MM.1S (cell line): ENCODE results near the gene KRT17.
"Not testable (repeated sequence)": the region's sequence is repeated elsewhere in the genome, so short reads cannot be mapped to it uniquely, and the experiment has no call there.

ENCODE experiments used
- DNase-seq: peaks from one replicate; pipeline ENCODE4 v3.0.0-alpha.2; 2015
- H2AFZ ChIP-seq: fragments of 300-600 bp; sonication (generic); 2 replicates; pipeline ENCODE4 v1.6.0; 2016; ENCODE audit warnings: antibody characterized with exemption, low read length
- H3F3A ChIP-seq: fragments of 300-600 bp; sonication (generic); 2 replicates; pipeline ENCODE4 v1.6.1; 2016; ENCODE audit warnings: mild to moderate bottlenecking, antibody characterized with exemption, low read length, moderate library complexity, mixed read lengths; ENCODE audit not compliant: insufficient read depth
- H3K27ac ChIP-seq: fragments of 300-600 bp; sonication (generic); 2 replicates; pipeline ENCODE4 v1.5.1; 2016; ENCODE audit warnings: mild to moderate bottlenecking, low read length
- H3K27me3 ChIP-seq: fragments of 300-600 bp; sonication (generic); replicated peaks from 2 replicates; pipeline ENCODE4 v1.6.0; 2016; ENCODE audit warnings: low read length; ENCODE audit not compliant: insufficient read depth
- H3K36me3 ChIP-seq: fragments of 300-600 bp; sonication (generic); replicated peaks from 2 replicates; pipeline ENCODE4 v1.6.1; 2016; ENCODE audit warnings: mild to moderate bottlenecking, low read length, mixed read lengths; ENCODE audit not compliant: insufficient read depth
- H3K4me1 ChIP-seq: fragments of 300-600 bp; sonication (generic); 2 replicates; pipeline ENCODE4 v1.6.1; 2016; ENCODE audit warnings: low read length, mixed read lengths
- H3K4me2 ChIP-seq: fragments of 300-600 bp; sonication (generic); 2 replicates; pipeline ENCODE4 v1.6.0; 2016; ENCODE audit warnings: low read depth, low read length
- H3K4me3 ChIP-seq: fragments of 300-600 bp; sonication (generic); 2 replicates; pipeline ENCODE4 v1.5.1; 2016; ENCODE audit warnings: low read length, mixed read lengths
- H3K79me2 ChIP-seq: fragments of 300-600 bp; sonication (generic); 2 replicates; pipeline ENCODE4 v1.6.1; 2016; ENCODE audit warnings: mixed run types, low read length, mixed read lengths
- H3K9ac ChIP-seq: fragments of 300-600 bp; sonication (generic); 2 replicates; pipeline ENCODE4 v1.6.1; 2016; ENCODE audit warnings: low read length, mixed read lengths
- H3K9me2 ChIP-seq: fragments of 300-600 bp; sonication (generic); replicated peaks from 2 replicates; pipeline ENCODE4 v1.6.1; 2016; ENCODE audit warnings: mild to moderate bottlenecking, low read length, mixed read lengths; ENCODE audit not compliant: insufficient read depth
- H3K9me3 ChIP-seq: fragments of 300-600 bp; sonication (generic); replicated peaks from 2 replicates; pipeline ENCODE4 v1.6.1; 2016; ENCODE audit warnings: mild to moderate bottlenecking, low read length, mixed read lengths; ENCODE audit not compliant: insufficient read depth
- H4K20me1 ChIP-seq: fragments of 300-600 bp; sonication (generic); 2 replicates; pipeline ENCODE4 v1.6.1; 2016; ENCODE audit warnings: mild to moderate bottlenecking, low read length, moderate library complexity, mixed read lengths; ENCODE audit not compliant: insufficient read depth
- CTCF ChIP-seq: fragments of 300-600 bp; sonication (generic); IDR thresholded peaks from 2 replicates; pipeline ENCODE4 v1.5.1; 2016; ENCODE audit warnings: antibody characterized with exemption, low read length, mixed read lengths
- EZH2 ChIP-seq: fragments of 300-600 bp; sonication (generic); optimal IDR thresholded peaks from 2 replicates; pipeline ENCODE3; 2017; ENCODE audit warnings: low read depth, mild to moderate bottlenecking, antibody characterized with exemption, low read length, mixed read lengths
- EZH2phosphoT487 ChIP-seq: fragments of 300-600 bp; sonication (generic); IDR thresholded peaks from 2 replicates; pipeline ENCODE4 v1.6.1; 2018; ENCODE audit warnings: antibody characterized with exemption, low read length

Gene KRT17

GRCh38 chr17:41610061-41610517 is 14.3 kb downstream of the KRT17 start:
- H3K27me3 ChIP-seq, result peaks cover 32% of the 10 kb centered on the region
- H2AFZ ChIP-seq, H4K20me1 ChIP-seq, H3F3A ChIP-seq, H3K9me2 ChIP-seq, H3K9me3 ChIP-seq, H3K9ac ChIP-seq, H3K36me3 ChIP-seq, DNase-seq, H3K4me1 ChIP-seq, H3K4me2 ChIP-seq, H3K27ac ChIP-seq, H3K4me3 ChIP-seq, H3K79me2 ChIP-seq: not testable (repeated sequence)
- TF ChIP-seq CTCF, result 0 out of 2 replicates have a peak, but pooled peaks have one; percentile 4

- not testable (repeated sequence) for H3K79me2 ChIP-seq, H4K20me1 ChIP-seq, H3K9ac ChIP-seq, H3K4me1 ChIP-seq, H3K4me2 ChIP-seq, H3F3A ChIP-seq, H3K9me2 ChIP-seq, H3K36me3 ChIP-seq, DNase-seq, H3K27ac ChIP-seq, H2AFZ ChIP-seq, H3K4me3 ChIP-seq, H3K9me3 ChIP-seq
- peaks cover 22% of the 10 kb centered on the region for H3K27me3 ChIP-seq
Measured at GRCh38 chr17:41606930-41607329, 17.4 kb downstream of the KRT17 start.

GRCh38 chr17:41602524-41602923 is 21.9 kb downstream of the KRT17 start:
- no peaks in the 10 kb centered on the region for H3K79me2 ChIP-seq
- H3K27ac ChIP-seq, result no peak overlapping the region
- H3K9me2 ChIP-seq, result no peaks in the 10 kb centered on the region
- no peak for DNase-seq
- H3K27me3 ChIP-seq, result no peaks in the 10 kb centered on the region; the same call in 1 of the 2 replicates
- no peak for TF ChIP-seq EZH2
- TF ChIP-seq CTCF, result no peak
- TF ChIP-seq EZH2phosphoT487, result no peak
- H3F3A ChIP-seq, result no peaks in the 10 kb centered on the region
- no peaks in the 10 kb centered on the region for H3K4me1 ChIP-seq
- no peak overlapping the region for H3K9ac ChIP-seq
- no peaks in the 10 kb centered on the region for H4K20me1 ChIP-seq
- no peak overlapping the region for H3K4me2 ChIP-seq
- no peak overlapping the region for H2AFZ ChIP-seq
- H3K4me3 ChIP-seq, result no peak overlapping the region
- no peaks in the 10 kb centered on the region for H3K36me3 ChIP-seq
- no peaks in the 10 kb centered on the region for H3K9me3 ChIP-seq

GRCh38 chr17:41600318-41600717 is 24.1 kb downstream of the KRT17 start:
- TF ChIP-seq EZH2 (no peak), EZH2phosphoT487 (no peak), CTCF (no peak)
- no peak overlapping the region for H3K9ac ChIP-seq
- H3K27me3 ChIP-seq, result no peaks in the 10 kb centered on the region
- no peaks in the 10 kb centered on the region for H3K9me3 ChIP-seq
- H3K36me3 ChIP-seq, result no peaks in the 10 kb centered on the region
- H4K20me1 ChIP-seq, result no peaks in the 10 kb centered on the region
- H3K4me3 ChIP-seq, result no peak overlapping the region
- H3K4me1 ChIP-seq, result no peaks in the 10 kb centered on the region
- no peaks in the 10 kb centered on the region for H3K9me2 ChIP-seq
- no peaks in the 10 kb centered on the region for H3F3A ChIP-seq
- H3K4me2 ChIP-seq, result no peak overlapping the region
- H3K79me2 ChIP-seq, result no peaks in the 10 kb centered on the region
- no peak overlapping the region for H3K27ac ChIP-seq
- DNase-seq, result no peak
- H2AFZ ChIP-seq, result no peak overlapping the region
